Breast epithelium (tissue), 4 donors: ENCODE results near the gene PIP4K2B. TPM values are rescaled to one million over a fixed set of nuclear protein-coding genes. Genes with fewer than 3 reads are reported as not detected.

ENCODE experiments used
- DNase-seq, 2 donors: peaks; one replicate each; pipeline ENCODE4 v3.0.0-alpha.2; 2019; ENCODE audit warnings: low spot score in 2 of 2
- H3K27ac ChIP-seq, 2 donors: fragments of 200-600 bp; sonication (generic) in 1 of 2; one replicate each; pipeline ENCODE4 v1.5.1; 2016 to 2019; ENCODE audit warnings: mild to moderate bottlenecking in 1 of 2
- H3K27me3 ChIP-seq, 2 donors: fragments of 200-600 bp; sonication (generic) in 1 of 2; one replicate each; pipeline versions ENCODE4 v1.5.1 to v1.6.0; 2017 to 2019; ENCODE audit warnings: control low read depth in 1 of 2, mild to moderate bottlenecking in 1 of 2
- H3K36me3 ChIP-seq: fragments of 200-600 bp; one replicate; pipeline ENCODE4 v1.5.1; 2019
- H3K4me1 ChIP-seq, 2 donors: fragments of 200-600 bp; sonication (generic); one replicate each; pipeline ENCODE4 v1.5.1; 2016 to 2019; ENCODE audit warnings: control low read depth in 1 of 2
- H3K4me3 ChIP-seq, 3 donors: fragments of 200-600 bp; sonication (generic); 1 replicate in 2 of 3; 2 replicates in 1 of 3; pipeline ENCODE4 v1.5.1; 2016 to 2019; ENCODE audit warnings: mild to moderate bottlenecking in 3 of 3, moderate library complexity in 2 of 3
- H3K9me3 ChIP-seq, 2 donors: fragments of 200-600 bp; sonication (generic) in 1 of 2; one replicate each; pipeline ENCODE4 v1.5.1; 2016 to 2019; ENCODE audit warnings: control low read depth in 1 of 2
- CTCF ChIP-seq, 3 donors: fragments of 450-650 bp; IDR thresholded peaks; one replicate each; pipeline ENCODE4 v1.5.1; 2016 to 2017; ENCODE audit warnings: antibody characterized with exemption in 3 of 3, mild to moderate bottlenecking in 3 of 3, moderate library complexity in 3 of 3
- POLR2A ChIP-seq: fragments of 450-650 bp; IDR thresholded peaks from one replicate; pipeline ENCODE4 v1.6.1; 2016; ENCODE audit warnings: antibody characterized with exemption, mild to moderate bottlenecking, moderate library complexity
- POLR2AphosphoS5 ChIP-seq, 3 donors: sonication (generic); formaldehyde crosslinking; IDR thresholded peaks; one replicate each; pipeline ENCODE4 v1.6.1; 2017; ENCODE audit warnings: antibody characterized with exemption in 3 of 3
- intact Hi-C: fragments of 100-400 bp; cut with DNase I; formaldehyde crosslinking; loops from one replicate; pipeline ENCODE4 v1.15.1; 2023; ENCODE audit warnings: low total_unique reads
- total RNA-seq, 3 donors: library from RNA; depleted of rRNA; stranded (reverse); fragments of >200 nt; gene quantifications; one replicate each; pipeline ENCODE4 v1.1.0, GENCODE V29; 2016

Gene PIP4K2B
- total RNA-seq, 3 donors from 2014 or later, result 43.0 to 52.8 (median 43.6) TPM

DNA sequence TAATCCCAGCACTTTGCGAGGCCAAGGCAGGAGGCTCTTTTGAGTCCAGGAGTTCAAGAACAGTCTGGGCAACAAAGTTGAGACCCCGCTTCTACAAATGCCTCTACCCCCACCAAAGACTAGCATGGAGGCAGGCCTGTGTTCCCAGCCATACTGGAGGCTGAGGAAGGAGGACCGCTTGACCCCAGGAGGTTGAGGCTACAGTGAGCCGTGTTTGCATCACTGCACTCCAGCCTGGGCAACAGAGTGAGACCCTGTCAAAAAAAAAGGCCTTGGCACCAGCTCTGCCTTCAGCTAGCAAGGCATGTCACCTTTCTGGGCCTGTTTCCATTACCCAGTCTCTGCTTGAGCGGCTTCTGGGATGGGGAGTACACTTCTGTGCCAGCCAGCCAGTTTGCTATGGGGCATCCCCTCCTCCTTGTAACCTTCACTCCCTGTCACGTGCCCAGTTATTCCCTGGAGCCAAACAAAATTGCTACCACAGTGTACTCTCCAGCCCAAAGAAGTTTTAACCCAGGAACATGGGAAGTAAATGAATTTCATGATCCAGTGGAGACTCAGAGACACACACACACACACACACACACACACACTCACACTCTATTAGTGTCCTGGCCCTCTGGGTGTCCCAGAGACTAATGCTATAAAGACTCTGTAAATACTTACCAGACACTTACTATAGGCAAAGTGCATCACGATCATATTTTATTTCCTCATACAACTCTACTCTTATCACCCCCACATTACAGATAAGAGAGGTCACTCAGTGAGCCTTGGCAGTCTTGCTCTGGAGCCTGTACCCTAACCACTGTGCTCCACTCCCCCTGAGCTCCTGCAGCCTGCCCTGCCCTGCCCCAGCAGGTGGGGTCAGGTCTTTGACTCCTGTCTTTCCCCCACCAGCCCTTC is 66.7 kb downstream of the PIP4K2B start:
- Histone ChIP-seq H3K9me3 (no peaks in the 10 kb centered on the region), H3K4me3 (no peak overlapping the region), H3K27ac (peak overlapping the region; percentile 80 to 88), H3K4me1 (peaks cover 2 to 24% of the 10 kb centered on the region in 2 donors), H3K36me3 (no peaks in the 10 kb centered on the region), H3K27me3 (no peaks in the 10 kb centered on the region)
- DNase-seq, result no peak
- TF ChIP-seq CTCF (IDR thresholded peaks at IDR 0.05), result no peak
- TF ChIP-seq POLR2A, result no peak
- TF ChIP-seq POLR2AphosphoS5 (IDR thresholded peaks at IDR 0.05), result no peak
- intact Hi-C loops, result no loop called here

- intact Hi-C loops, result no loop called here
- Histone ChIP-seq H3K36me3 (no peaks in the 10 kb centered on the region), H3K27me3 (no peaks in the 10 kb centered on the region), H3K9me3 (no peaks in the 10 kb centered on the region), H3K27ac (peak overlapping the region; percentile 80 to 88), H3K4me1 (peaks cover 2 to 24% of the 10 kb centered on the region in 2 donors), H3K4me3 (peak overlapping the region in 1 of 3 donors; percentile 76)
- no peak for DNase-seq
- no peak for TF ChIP-seq POLR2AphosphoS5 (IDR thresholded peaks at IDR 0.05)
- no peak for TF ChIP-seq CTCF (IDR thresholded peaks at IDR 0.05)
- TF ChIP-seq POLR2A, result no peak
Measured at GRCh38 chr17:38731526-38732294, 67.6 kb downstream of the PIP4K2B start.

- intact Hi-C loops, result no loop called here
- H3K9me3 ChIP-seq, result no peaks in the 10 kb centered on the region
- H3K4me1 ChIP-seq, result peaks cover 2 to 24% of the 10 kb centered on the region in 2 donors
- DNase-seq, result peak in 1 of 2 donors; percentile 80
- H3K27ac ChIP-seq, result peak overlapping the region; percentile 80 to 88
- TF ChIP-seq POLR2AphosphoS5 (IDR thresholded peaks at IDR 0.05), result peak in 1 of 3 donors; percentile 30
- no peak for TF ChIP-seq POLR2A
- no peak for TF ChIP-seq CTCF (IDR thresholded peaks at IDR 0.05)
- no peaks in the 10 kb centered on the region for H3K27me3 ChIP-seq
- H3K4me3 ChIP-seq, result peak overlapping the region; percentile 73 to 76 (median 75)
- H3K36me3 ChIP-seq, result no peaks in the 10 kb centered on the region
Measured at GRCh38 chr17:38730526-38731379, 68.6 kb downstream of the PIP4K2B start.

- peak in 2 of 3 donors; percentile 29 to 97 for TF ChIP-seq CTCF (IDR thresholded peaks at IDR 0.05)
- TF ChIP-seq POLR2A, result no peak
- peak in 2 of 3 donors; percentile 20 to 38 for TF ChIP-seq POLR2AphosphoS5 (IDR thresholded peaks at IDR 0.05)
- DNase-seq, result peak; percentile 62 to 73
- peaks cover 3% of the 10 kb centered on the region for H3K36me3 ChIP-seq
- peaks cover 2 to 24% of the 10 kb centered on the region in 2 donors for H3K4me1 ChIP-seq
- H3K27me3 ChIP-seq, result no peaks in the 10 kb centered on the region
- H3K27ac ChIP-seq, result peak within 1 kb of the TSS; percentile 80 to 88
- no peaks in the 10 kb centered on the region for H3K9me3 ChIP-seq
- intact Hi-C loops, result no loop called here
- H3K4me3 ChIP-seq, result peak within 1 kb of the TSS; percentile 73 to 76 (median 75)
Measured at GRCh38 chr17:38729886-38730525, 69.3 kb downstream of the PIP4K2B start, which contains the start of gene CISD3. CISD3 (plus strand) TSS chr17:38730341; CDS start chr17:38730359, 18 bp downstream.
